Measurements from ENCODE around the gene RGS9. TPM values are rescaled to one million over a fixed set of nuclear protein-coding genes. Genes with fewer than 3 reads are reported as not detected.

Gene RGS9
- total and polyA plus RNA-seq, 2 donors (not counting 1 experiment from before 2014, with no cell fraction given): 0.36 to 3.4 TPM

DNA sequence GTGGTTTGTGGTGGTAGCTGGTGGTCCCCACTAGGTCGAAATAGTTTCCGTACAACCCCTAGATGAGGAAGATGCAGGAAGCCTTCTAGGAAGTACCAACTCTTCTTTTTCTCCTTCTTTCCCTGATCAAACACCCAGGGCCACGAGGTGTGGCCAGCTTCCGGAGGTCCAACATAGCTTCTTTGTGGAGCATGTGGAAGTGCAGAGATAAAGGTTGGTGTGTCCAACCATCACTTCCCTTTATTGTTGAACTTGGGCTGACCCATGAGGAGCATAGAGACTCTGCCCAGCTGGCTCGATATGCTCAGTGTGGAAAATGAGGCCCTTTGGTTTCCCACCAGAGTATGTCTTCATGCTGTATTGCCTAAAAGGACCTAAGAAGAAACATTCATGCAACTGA lies 6.3 kb upstream of the RGS9 start:
- H3K27ac Mint-ChIP-seq: no peak overlapping the region
- H3K27me3 Mint-ChIP-seq: peaks cover 18% of the 10 kb centered on the region
- Histone ChIP-seq H3K27me3 (replicated peaks in 1 of 4; ENCODE audit: control extremely low read depth in 1 of 4, control insufficient read depth in 3 of 4, insufficient read depth in 4 of 4, low read length in 3 of 4) (peaks cover 0 to 7% (median 2%) of the 10 kb centered on the region in 4 experiments), H4K20me1 (ENCODE audit: control insufficient read depth, insufficient read depth, low read length, poor library complexity, severe bottlenecking) (no peaks in the 10 kb centered on the region), H3K27ac (ENCODE audit: low read length in 2 of 2) (no peak overlapping the region), H3K4me3 (ENCODE audit: control extremely low read depth in 1 of 5, extremely low read depth in 1 of 5, insufficient read depth in 1 of 5, low read depth in 2 of 5, low read length in 4 of 5) (no peak overlapping the region), H3K9ac (ENCODE audit: low read length) (no peak overlapping the region), H3K36me3 (replicated peaks in 1 of 2; ENCODE audit: control extremely low read depth in 1 of 2, control insufficient read depth in 1 of 2, extremely low read depth in 1 of 2, insufficient read depth in 2 of 2, low read length in 1 of 2) (no peaks in the 10 kb centered on the region), H2AFZ (ENCODE audit: insufficient read depth, low read depth, low read length, poor library complexity, severe bottlenecking) (no peak overlapping the region), H3K79me2 (ENCODE audit: control insufficient read depth, insufficient read depth, low read length) (no peaks in the 10 kb centered on the region), H3K4me1 (ENCODE audit: control insufficient read depth in 2 of 2, insufficient read depth in 2 of 2, low read length in 2 of 2) (no peaks in the 10 kb centered on the region), H3K9me3 (ENCODE audit: control extremely low read depth in 1 of 3, control insufficient read depth in 2 of 3, insufficient read depth in 1 of 3, low read length in 2 of 3) (no peaks in the 10 kb centered on the region), H3K4me2 (replicated peaks; ENCODE audit: low read depth, low read length, poor library complexity, severe bottlenecking) (no peak overlapping the region)
- ChIA-PET POLR2A (interaction anchor here (0.6 kb wide), 1 partner anchor 1003 kb away, joined by 3 read pairs; no protein-coding TSS in a partner anchor), CTCF (interaction anchor here (1.2 kb wide), 1 partner anchor 9 kb away, joined by 3 read pairs; no protein-coding TSS in a partner anchor)
- no peaks in the 10 kb centered on the region for H3K4me1 Mint-ChIP-seq
- intact Hi-C loops (cut with micrococcal nuclease): no loop called here
- ATAC-seq (ENCODE audit: low read depth): no peak
- TF ChIP-seq, protein P1, sequence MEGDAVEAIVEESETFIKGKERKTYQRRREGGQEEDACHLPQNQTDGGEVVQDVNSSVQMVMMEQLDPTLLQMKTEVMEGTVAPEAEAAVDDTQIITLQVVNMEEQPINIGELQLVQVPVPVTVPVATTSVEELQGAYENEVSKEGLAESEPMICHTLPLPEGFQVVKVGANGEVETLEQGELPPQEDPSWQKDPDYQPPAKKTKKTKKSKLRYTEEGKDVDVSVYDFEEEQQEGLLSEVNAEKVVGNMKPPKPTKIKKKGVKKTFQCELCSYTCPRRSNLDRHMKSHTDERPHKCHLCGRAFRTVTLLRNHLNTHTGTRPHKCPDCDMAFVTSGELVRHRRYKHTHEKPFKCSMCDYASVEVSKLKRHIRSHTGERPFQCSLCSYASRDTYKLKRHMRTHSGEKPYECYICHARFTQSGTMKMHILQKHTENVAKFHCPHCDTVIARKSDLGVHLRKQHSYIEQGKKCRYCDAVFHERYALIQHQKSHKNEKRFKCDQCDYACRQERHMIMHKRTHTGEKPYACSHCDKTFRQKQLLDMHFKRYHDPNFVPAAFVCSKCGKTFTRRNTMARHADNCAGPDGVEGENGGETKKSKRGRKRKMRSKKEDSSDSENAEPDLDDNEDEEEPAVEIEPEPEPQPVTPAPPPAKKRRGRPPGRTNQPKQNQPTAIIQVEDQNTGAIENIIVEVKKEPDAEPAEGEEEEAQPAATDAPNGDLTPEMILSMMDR (IDR thresholded peaks at IDR 0.05): no peak
- TF ChIP-seq EZH2 (IDR thresholded peaks at IDR 0.05; ENCODE audit: borderline replicate concordance, insufficient read depth, low read depth, low read length, poor library complexity, severe bottlenecking): no peak
- WGBS (ENCODE audit: insufficient coverage): 10% methylated on average over 2 of the region's 5 CpGs
- H3K4me3 Mint-ChIP-seq: no peak overlapping the region
- no peaks in the 10 kb centered on the region for H3K9me3 Mint-ChIP-seq (ENCODE audit: insufficient read depth)
- no peak for DNase-seq

DNA sequence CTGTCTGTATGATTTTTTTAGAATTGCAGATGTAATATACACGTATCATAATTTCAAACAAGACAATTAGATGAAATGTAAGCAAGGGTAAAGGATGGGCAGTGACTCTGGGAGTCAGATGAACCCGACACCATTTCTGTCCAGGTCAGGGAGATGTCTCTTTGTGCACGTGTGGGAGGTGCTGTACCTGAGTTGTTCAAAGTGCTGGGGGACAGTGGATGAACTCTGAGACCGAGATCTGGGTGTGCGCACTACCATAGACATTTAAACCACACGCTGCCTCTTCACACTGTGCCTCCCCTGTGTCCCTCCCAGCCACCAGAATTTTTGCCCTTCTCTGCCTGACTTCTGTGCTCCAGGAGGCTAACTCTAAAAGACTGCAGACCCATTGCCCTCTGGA lies 5.9 kb upstream of the RGS9 start:
- H3K79me2 ChIP-seq (ENCODE audit: control insufficient read depth, insufficient read depth, low read length): no peaks in the 10 kb centered on the region
- intact Hi-C loops (cut with micrococcal nuclease): no loop called here
- no peaks in the 10 kb centered on the region for H3K9me3 Mint-ChIP-seq (ENCODE audit: insufficient read depth)
- no peak overlapping the region for H3K27ac Mint-ChIP-seq
- H2AFZ ChIP-seq (ENCODE audit: insufficient read depth, low read depth, low read length, poor library complexity, severe bottlenecking): no peak overlapping the region
- no peak overlapping the region for H3K27ac ChIP-seq (ENCODE audit: low read length in 2 of 2)
- ChIA-PET CTCF (no interaction called here), POLR2A (no interaction called here)
- no peak for TF ChIP-seq EZH2 (IDR thresholded peaks at IDR 0.05; ENCODE audit: borderline replicate concordance, insufficient read depth, low read depth, low read length, poor library complexity, severe bottlenecking)
- TF ChIP-seq, protein P1 (IDR thresholded peaks at IDR 0.05): no peak
- H3K27me3 ChIP-seq (replicated peaks in 1 of 4; ENCODE audit: control extremely low read depth in 1 of 4, control insufficient read depth in 3 of 4, insufficient read depth in 4 of 4, low read length in 3 of 4): peaks cover 0 to 7% (median 2%) of the 10 kb centered on the region in 4 experiments
- 88% methylated on average over 2 of the region's 6 CpGs for WGBS (ENCODE audit: insufficient coverage)
- peaks cover 1% of the 10 kb centered on the region for H3K4me1 Mint-ChIP-seq
- ATAC-seq (ENCODE audit: low read depth) (no peak), DNase-seq (no peak)
- H3K4me1 ChIP-seq (ENCODE audit: control insufficient read depth in 2 of 2, insufficient read depth in 2 of 2, low read length in 2 of 2): no peaks in the 10 kb centered on the region
- no peaks in the 10 kb centered on the region for H3K9me3 ChIP-seq (ENCODE audit: control extremely low read depth in 1 of 3, control insufficient read depth in 2 of 3, insufficient read depth in 1 of 3, low read length in 2 of 3)
- H3K9ac ChIP-seq (ENCODE audit: low read length): no peak overlapping the region
- no peak overlapping the region for H3K4me3 ChIP-seq (ENCODE audit: control extremely low read depth in 1 of 5, extremely low read depth in 1 of 5, insufficient read depth in 1 of 5, low read depth in 2 of 5, low read length in 4 of 5)
- H3K27me3 Mint-ChIP-seq: peaks cover 18% of the 10 kb centered on the region
- H3K4me3 Mint-ChIP-seq: no peak overlapping the region
- no peaks in the 10 kb centered on the region for H3K36me3 ChIP-seq (replicated peaks in 1 of 2; ENCODE audit: control extremely low read depth in 1 of 2, control insufficient read depth in 1 of 2, extremely low read depth in 1 of 2, insufficient read depth in 2 of 2, low read length in 1 of 2)
- no peak overlapping the region for H3K4me2 ChIP-seq (replicated peaks; ENCODE audit: low read depth, low read length, poor library complexity, severe bottlenecking)
- no peaks in the 10 kb centered on the region for H4K20me1 ChIP-seq (ENCODE audit: control insufficient read depth, insufficient read depth, low read length, poor library complexity, severe bottlenecking)
